Fibroblast of skin of right quadriceps (primary cell): ENCODE measurements around the gene CLIP2.
"Not testable (repeated sequence)": the region's sequence is repeated elsewhere in the genome, so short reads cannot be mapped to it uniquely, and the experiment has no call there.

Experiments used
- DNase-seq: peaks from one replicate; pipeline ENCODE4 v3.0.0-alpha.2; 2013

The CLIP2 gene

GRCh38 chr7:74376256-74377036 lies 87.2 kb downstream of the CLIP2 start:
- DNase-seq = no peak

GRCh38 chr7:74379938-74380337 lies 90.7 kb downstream of the CLIP2 start:
- no peak for DNase-seq

- DNase-seq = no peak
These were observed 91.5 kb downstream of the CLIP2 start for GRCh38 chr7:74380720-74381119.

GRCh38 chr7:74384086-74384485 lies 94.9 kb downstream of the CLIP2 start:
- not testable (repeated sequence) for DNase-seq

GRCh38 chr7:74384854-74385253 lies 95.6 kb downstream of the CLIP2 start:
- not testable (repeated sequence) for DNase-seq

- no peak for DNase-seq
These were observed 98.4 kb downstream of the CLIP2 start for GRCh38 chr7:74387606-74388005.

- DNase-seq = no peak
These were observed 99.7 kb downstream of the CLIP2 start for GRCh38 chr7:74388880-74389415.

GRCh38 chr7:74393722-74394121 lies 104.5 kb downstream of the CLIP2 start:
- peak; percentile 37 for DNase-seq

- peak; percentile 41 for DNase-seq
These were observed 105.4 kb downstream of the CLIP2 start for GRCh38 chr7:74394601-74395000.

- no peak for DNase-seq
These were observed 106.6 kb downstream of the CLIP2 start for GRCh38 chr7:74395745-74396311.

- DNase-seq = no peak
These were observed 107.8 kb downstream of the CLIP2 start for GRCh38 chr7:74396993-74397392.

GRCh38 chr7:74398426-74398825 lies 109.2 kb downstream of the CLIP2 start:
- no peak for DNase-seq

- no peak for DNase-seq
These were observed 109.8 kb downstream of the CLIP2 start for GRCh38 chr7:74399006-74399405.

- no peak for DNase-seq
These were observed 111.4 kb downstream of the CLIP2 start for GRCh38 chr7:74400420-74401136.

GRCh38 chr7:74401137-74401859 lies 112.1 kb downstream of the CLIP2 start:
- DNase-seq = peak; percentile 49

- not testable (repeated sequence) for DNase-seq
These were observed 113.5 kb downstream of the CLIP2 start for GRCh38 chr7:74402668-74403067.

GRCh38 chr7:74403521-74404387 lies 114.5 kb downstream of the CLIP2 start:
- DNase-seq = no peak

GRCh38 chr7:74404388-74404700 lies 115.1 kb downstream of the CLIP2 start:
- DNase-seq = no peak

GRCh38 chr7:74404741-74405140 lies 115.5 kb downstream of the CLIP2 start:
- DNase-seq = no peak

GRCh38 chr7:74405191-74405898 lies 116.1 kb downstream of the CLIP2 start:
- DNase-seq = no peak

- no peak for DNase-seq
These were observed 116.8 kb downstream of the CLIP2 start for GRCh38 chr7:74405899-74406512.
